VCaP (cell line): ENCODE data around the gene MRGPRE.

Source experiments
- H3K27ac ChIP-seq: fragments of 450-650 bp; 2 replicates; pipeline ENCODE4 v1.5.1; 2017
- CTCF ChIP-seq: fragments of 450-650 bp; conservative IDR thresholded peaks from 2 replicates; pipeline ENCODE4 v1.5.1; 2017; ENCODE audit warnings: mild to moderate bottlenecking, moderate library complexity

Gene MRGPRE

GRCh38 chr11:3227568-3228444 is 4.4 kb downstream of the MRGPRE start:
- no peak for TF ChIP-seq CTCF
- H3K27ac ChIP-seq = no peak overlapping the region

- TF ChIP-seq CTCF = no peak
These were observed 5.2 kb downstream of the MRGPRE start for GRCh38 chr11:3226846-3227567.

GRCh38 chr11:3225826-3226750 is 6.1 kb downstream of the MRGPRE start:
- no peak for TF ChIP-seq CTCF
- H3K27ac ChIP-seq = no peak overlapping the region

More at GRCh38 chr11:3226846-3227567, 5.2 kb downstream of the MRGPRE start:
- no peak overlapping the region for H3K27ac ChIP-seq

GRCh38 chr11:3225159-3225758 is 7.0 kb downstream of the MRGPRE start:
- TF ChIP-seq CTCF = no peak
- no peak overlapping the region for H3K27ac ChIP-seq

- TF ChIP-seq CTCF = no peak
- H3K27ac ChIP-seq = no peak overlapping the region
These were observed 7.7 kb downstream of the MRGPRE start for GRCh38 chr11:3224401-3225057.

- H3K27ac ChIP-seq = no peak overlapping the region
- TF ChIP-seq CTCF = no peak
These were observed 8.3 kb downstream of the MRGPRE start for GRCh38 chr11:3223932-3224381.
